Suprapubic skin (tissue), 4 donors: ENCODE measurements around the gene ICA1. TPM values are rescaled to one million over a fixed set of nuclear protein-coding genes. Genes with fewer than 3 reads are reported as not detected.
"Not testable (repeated sequence)": the region's sequence is repeated elsewhere in the genome, so short reads cannot be mapped to it uniquely, and the experiment has no call there.

Experiments used
- DNase-seq, 2 donors: peaks; one replicate each; pipeline ENCODE4 v3.0.0-alpha.2; 2019; ENCODE audit warnings: low spot score in 2 of 2
- H3K27ac ChIP-seq: fragments of 200-600 bp; sonication (generic); one replicate; pipeline ENCODE4 v1.5.1; 2019
- H3K27me3 ChIP-seq: fragments of 200-600 bp; sonication (generic); one replicate; pipeline ENCODE4 v1.5.1; 2019
- H3K36me3 ChIP-seq: fragments of 200-600 bp; sonication (generic); one replicate; pipeline ENCODE4 v1.5.1; 2019
- H3K4me1 ChIP-seq: fragments of 200-600 bp; sonication (generic); one replicate; pipeline ENCODE4 v1.5.1; 2019
- H3K4me3 ChIP-seq: fragments of 200-600 bp; sonication (generic); one replicate; pipeline ENCODE4 v1.5.1; 2019; ENCODE audit warnings: mild to moderate bottlenecking
- H3K9me3 ChIP-seq: fragments of 200-600 bp; sonication (generic); one replicate; pipeline ENCODE4 v1.5.1; 2019
- CTCF ChIP-seq, 2 donors: fragments of 200-600 bp in 1 of 2; fragments of 450-650 bp in 1 of 2; sonication (generic) in 1 of 2; IDR thresholded peaks; one replicate each; pipeline ENCODE4 v1.5.1; 2016 to 2019; ENCODE audit warnings: antibody characterized with exemption in 2 of 2, mild to moderate bottlenecking in 1 of 2, moderate library complexity in 1 of 2
- EP300 ChIP-seq: sonication (generic); formaldehyde crosslinking; IDR thresholded peaks from one replicate; pipeline ENCODE4 v1.6.1; 2017; ENCODE audit warnings: antibody characterized with exemption
- POLR2A ChIP-seq, 2 donors: fragments of 450-650 bp; IDR thresholded peaks; one replicate each; pipeline ENCODE4 v1.6.1; 2017; ENCODE audit warnings: antibody characterized with exemption in 2 of 2, mild to moderate bottlenecking in 2 of 2, moderate library complexity in 2 of 2
- POLR2AphosphoS5 ChIP-seq, 3 donors: sonication (generic); formaldehyde crosslinking; IDR thresholded peaks; one replicate each; pipeline ENCODE4 v1.6.1; 2017; ENCODE audit warnings: antibody characterized with exemption in 3 of 3
- WGBS: methylation state at CpG from one replicate; pipeline ENCODE4 v1.1.5; 2018; 5-methylcytosine and 5-hydroxymethylcytosine counted together
- total RNA-seq, 4 donors: library from RNA; depleted of rRNA; stranded (reverse); fragments of >200 nt; gene quantifications; one replicate each; pipeline ENCODE4 v1.1.0, GENCODE V29; 2016

Gene ICA1
- total RNA-seq, 4 donors from 2014 or later: 22.3 to 140 (median 38.8) TPM

GRCh38 chr7:8070451-8071180, 191.4 kb downstream of the ICA1 start:
- no peak for DNase-seq
- TF ChIP-seq EP300 (no peak), CTCF (IDR thresholded peaks at IDR 0.05) (no peak), POLR2A (IDR thresholded peaks at IDR 0.05) (no peak), POLR2AphosphoS5 (IDR thresholded peaks at IDR 0.05) (no peak)
- Histone ChIP-seq H3K27me3 (no peaks in the 10 kb centered on the region), H3K4me3 (no peak overlapping the region), H3K27ac (no peak overlapping the region), H3K4me1 (no peaks in the 10 kb centered on the region), H3K9me3 (no peaks in the 10 kb centered on the region), H3K36me3 (no peaks in the 10 kb centered on the region)
- WGBS: 95% methylated on average over 9 of the region's 9 CpGs

GRCh38 chr7:8068892-8069686, 192.9 kb downstream of the ICA1 start:
- no peaks in the 10 kb centered on the region for H3K9me3 ChIP-seq
- no peak overlapping the region for H3K27ac ChIP-seq
- H3K4me3 ChIP-seq: no peak overlapping the region
- H3K36me3 ChIP-seq: no peaks in the 10 kb centered on the region
- no peaks in the 10 kb centered on the region for H3K27me3 ChIP-seq
- no peak for DNase-seq
- TF ChIP-seq CTCF (IDR thresholded peaks at IDR 0.05) (no peak), POLR2AphosphoS5 (IDR thresholded peaks at IDR 0.05) (no peak), EP300 (no peak), POLR2A (IDR thresholded peaks at IDR 0.05) (no peak)
- 90% methylated on average over 8 of the region's 12 CpGs for WGBS
- H3K4me1 ChIP-seq: no peaks in the 10 kb centered on the region

GRCh38 chr7:8065356-8065813, 196.6 kb downstream of the ICA1 start:
- Histone ChIP-seq H3K36me3 (peaks cover 7% of the 10 kb centered on the region), H3K4me1 (no peaks in the 10 kb centered on the region), H3K9me3 (no peaks in the 10 kb centered on the region), H3K27ac (no peak overlapping the region), H3K4me3 (no peak overlapping the region), H3K27me3 (no peaks in the 10 kb centered on the region)
- 65% methylated on average over 2 of the region's 2 CpGs for WGBS
- TF ChIP-seq CTCF (IDR thresholded peaks at IDR 0.05) (no peak), POLR2A (IDR thresholded peaks at IDR 0.05) (no peak), POLR2AphosphoS5 (IDR thresholded peaks at IDR 0.05) (no peak), EP300 (no peak)
- no peak for DNase-seq

- WGBS: 95% methylated on average over 12 of the region's 12 CpGs
- Histone ChIP-seq H3K4me1 (no peaks in the 10 kb centered on the region), H3K27me3 (no peaks in the 10 kb centered on the region), H3K36me3 (peaks cover 7% of the 10 kb centered on the region), H3K4me3 (no peak overlapping the region), H3K27ac (no peak overlapping the region), H3K9me3 (no peaks in the 10 kb centered on the region)
- TF ChIP-seq POLR2AphosphoS5 (IDR thresholded peaks at IDR 0.05) (no peak), CTCF (IDR thresholded peaks at IDR 0.05) (no peak), EP300 (no peak), POLR2A (IDR thresholded peaks at IDR 0.05) (no peak)
- DNase-seq: no peak
Observed at GRCh38 chr7:8064828-8065227, 197.1 kb downstream of the ICA1 start.

GRCh38 chr7:8063706-8064297, 198.2 kb downstream of the ICA1 start:
- Histone ChIP-seq H3K27ac (no peak overlapping the region), H3K9me3 (no peaks in the 10 kb centered on the region), H3K4me3 (no peak overlapping the region), H3K27me3 (no peaks in the 10 kb centered on the region), H3K36me3 (peaks cover 7% of the 10 kb centered on the region), H3K4me1 (no peaks in the 10 kb centered on the region)
- no peak for DNase-seq
- TF ChIP-seq CTCF (IDR thresholded peaks at IDR 0.05) (no peak), EP300 (no peak), POLR2A (IDR thresholded peaks at IDR 0.05) (no peak), POLR2AphosphoS5 (IDR thresholded peaks at IDR 0.05) (no peak)

GRCh38 chr7:8063300-8063699, 198.7 kb downstream of the ICA1 start:
- H3K27me3 ChIP-seq, H3K4me1 ChIP-seq: not testable (repeated sequence)
- 90% methylated on average over 5 of the region's 5 CpGs for WGBS

More at GRCh38 chr7:8063300-8063699, 198.7 kb downstream of the ICA1 start:
- not testable (repeated sequence) for DNase-seq, H3K4me3 ChIP-seq, H3K27ac ChIP-seq, H3K36me3 ChIP-seq, H3K9me3 ChIP-seq
